ENCODE results near the gene RPS23.

The RPS23 gene

GRCh38 chr5:82244854-82245635 lies 33.1 kb downstream of the RPS23 start:
- TF ChIP-seq CTCF (conservative IDR thresholded peaks at IDR 0.05; ENCODE audit: low read depth, low read length): no peak

GRCh38 chr5:82244151-82244550 lies 34.0 kb downstream of the RPS23 start:
- DNase-seq (ENCODE audit: low read depth): no peak
- no peak for TF ChIP-seq CTCF (conservative IDR thresholded peaks at IDR 0.05; ENCODE audit: low read depth, low read length)
- H3K4me3 ChIP-seq (ENCODE audit: low read depth, low read length): no peak overlapping the region

More at GRCh38 chr5:82244854-82245635, 33.1 kb downstream of the RPS23 start:
- no peak overlapping the region for H3K4me3 ChIP-seq (ENCODE audit: low read depth, low read length)
- peak; percentile 31 for DNase-seq (ENCODE audit: low read depth)

- DNase-seq (ENCODE audit: low read depth): no peak
- H3K4me3 ChIP-seq (ENCODE audit: low read depth, low read length): no peak overlapping the region
- no peak for TF ChIP-seq CTCF (conservative IDR thresholded peaks at IDR 0.05; ENCODE audit: low read depth, low read length)
Observed at GRCh38 chr5:82234885-82235284, 43.3 kb downstream of the RPS23 start.

GRCh38 chr5:82225525-82226172 lies 52.5 kb downstream of the RPS23 start:
- TF ChIP-seq CTCF (conservative IDR thresholded peaks at IDR 0.05; ENCODE audit: low read depth, low read length): peak; percentile 92
- no peak overlapping the region for H3K4me3 ChIP-seq (ENCODE audit: low read depth, low read length)

More at GRCh38 chr5:82225525-82226172, 52.5 kb downstream of the RPS23 start:
- DNase-seq (ENCODE audit: low read depth): peak; percentile 77

All from choroid plexus epithelial cell (primary cell).